Prostate gland (tissue), 2 donors: ENCODE measurements around the gene PRKAR1B.

ENCODE experiments used
- POLR2A ChIP-seq: fragments of 450-650 bp; IDR thresholded peaks from one replicate; pipeline ENCODE4 v1.6.1; 2016; ENCODE audit warnings: antibody characterized with exemption, mild to moderate bottlenecking
- POLR2AphosphoS5 ChIP-seq: sonication (generic); formaldehyde crosslinking; IDR thresholded peaks from one replicate; pipeline ENCODE4 v1.6.1; 2017; ENCODE audit warnings: antibody characterized with exemption
- TF ChIP-seq, protein P1 (sequence below), 4 experiments: fragments of 200-600 bp in 2 of 4; fragments of 450-650 bp in 2 of 4; sonication (generic) in 2 of 4; IDR thresholded peaks; 1 replicate in 3 of 4; 2 replicates in 1 of 4; pipeline ENCODE4 v1.5.1; 2016 to 2019; ENCODE audit warnings: antibody characterized with exemption in 4 of 4, mild to moderate bottlenecking in 2 of 4, moderate library complexity in 2 of 4

- TF ChIP-seq, protein P1, sequence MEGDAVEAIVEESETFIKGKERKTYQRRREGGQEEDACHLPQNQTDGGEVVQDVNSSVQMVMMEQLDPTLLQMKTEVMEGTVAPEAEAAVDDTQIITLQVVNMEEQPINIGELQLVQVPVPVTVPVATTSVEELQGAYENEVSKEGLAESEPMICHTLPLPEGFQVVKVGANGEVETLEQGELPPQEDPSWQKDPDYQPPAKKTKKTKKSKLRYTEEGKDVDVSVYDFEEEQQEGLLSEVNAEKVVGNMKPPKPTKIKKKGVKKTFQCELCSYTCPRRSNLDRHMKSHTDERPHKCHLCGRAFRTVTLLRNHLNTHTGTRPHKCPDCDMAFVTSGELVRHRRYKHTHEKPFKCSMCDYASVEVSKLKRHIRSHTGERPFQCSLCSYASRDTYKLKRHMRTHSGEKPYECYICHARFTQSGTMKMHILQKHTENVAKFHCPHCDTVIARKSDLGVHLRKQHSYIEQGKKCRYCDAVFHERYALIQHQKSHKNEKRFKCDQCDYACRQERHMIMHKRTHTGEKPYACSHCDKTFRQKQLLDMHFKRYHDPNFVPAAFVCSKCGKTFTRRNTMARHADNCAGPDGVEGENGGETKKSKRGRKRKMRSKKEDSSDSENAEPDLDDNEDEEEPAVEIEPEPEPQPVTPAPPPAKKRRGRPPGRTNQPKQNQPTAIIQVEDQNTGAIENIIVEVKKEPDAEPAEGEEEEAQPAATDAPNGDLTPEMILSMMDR (IDR thresholded peaks at IDR 0.05), result no peak
- no peak for TF ChIP-seq POLR2A
- TF ChIP-seq POLR2AphosphoS5, result no peak
Measured at GRCh38 chr7:772861-773621, 46.0 kb upstream of the PRKAR1B start.
